Stomach (tissue), 4 donors: ENCODE results near the gene RAB5A.

Source experiments
- EP300 ChIP-seq: sonication (generic); formaldehyde crosslinking; IDR thresholded peaks from one replicate; pipeline ENCODE4 v1.6.1; 2017; ENCODE audit warnings: antibody characterized with exemption
- POLR2A ChIP-seq, 4 donors: fragments of 450-650 bp; IDR thresholded peaks; one replicate each; pipeline ENCODE4 v1.6.1; 2016; ENCODE audit warnings: antibody characterized with exemption in 4 of 4, control low read depth in 2 of 4, mild to moderate bottlenecking in 1 of 4, moderate library complexity in 1 of 4
- POLR2AphosphoS5 ChIP-seq, 3 donors: sonication (generic); formaldehyde crosslinking; IDR thresholded peaks; one replicate each; pipeline ENCODE4 v1.6.1; 2016; ENCODE audit warnings: antibody characterized with exemption in 3 of 3
- TF ChIP-seq, protein P1 (sequence below), 7 experiments: fragments of 450-650 bp in 4 of 7; fragments of 200-600 bp in 3 of 7; sonication (generic) in 3 of 7; IDR thresholded peaks; one replicate each; pipeline ENCODE4 v1.5.1; 2016 to 2019; ENCODE audit warnings: antibody characterized with exemption in 7 of 7, control low read depth in 2 of 7, mild to moderate bottlenecking in 1 of 7

DNA sequence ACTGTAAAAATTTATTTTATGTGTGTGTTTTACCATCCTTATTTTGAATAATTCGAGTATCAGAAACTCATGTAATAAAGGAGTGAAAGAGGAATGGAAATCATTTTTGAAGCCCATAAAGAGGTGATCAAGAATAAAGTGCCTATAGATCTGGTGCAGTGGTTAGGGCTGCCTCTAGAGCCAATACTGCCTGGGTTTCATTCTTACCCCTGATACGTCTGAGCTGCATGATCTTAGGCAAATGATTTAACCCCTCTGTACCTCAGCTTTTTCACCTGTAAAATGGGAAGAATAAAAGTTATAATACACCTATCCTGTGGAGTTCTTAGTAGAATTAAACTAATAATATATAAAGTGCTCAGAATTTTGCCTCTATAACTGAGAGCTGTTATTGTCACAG, 43.2 kb upstream of the RAB5A start:
- TF ChIP-seq, protein P1, sequence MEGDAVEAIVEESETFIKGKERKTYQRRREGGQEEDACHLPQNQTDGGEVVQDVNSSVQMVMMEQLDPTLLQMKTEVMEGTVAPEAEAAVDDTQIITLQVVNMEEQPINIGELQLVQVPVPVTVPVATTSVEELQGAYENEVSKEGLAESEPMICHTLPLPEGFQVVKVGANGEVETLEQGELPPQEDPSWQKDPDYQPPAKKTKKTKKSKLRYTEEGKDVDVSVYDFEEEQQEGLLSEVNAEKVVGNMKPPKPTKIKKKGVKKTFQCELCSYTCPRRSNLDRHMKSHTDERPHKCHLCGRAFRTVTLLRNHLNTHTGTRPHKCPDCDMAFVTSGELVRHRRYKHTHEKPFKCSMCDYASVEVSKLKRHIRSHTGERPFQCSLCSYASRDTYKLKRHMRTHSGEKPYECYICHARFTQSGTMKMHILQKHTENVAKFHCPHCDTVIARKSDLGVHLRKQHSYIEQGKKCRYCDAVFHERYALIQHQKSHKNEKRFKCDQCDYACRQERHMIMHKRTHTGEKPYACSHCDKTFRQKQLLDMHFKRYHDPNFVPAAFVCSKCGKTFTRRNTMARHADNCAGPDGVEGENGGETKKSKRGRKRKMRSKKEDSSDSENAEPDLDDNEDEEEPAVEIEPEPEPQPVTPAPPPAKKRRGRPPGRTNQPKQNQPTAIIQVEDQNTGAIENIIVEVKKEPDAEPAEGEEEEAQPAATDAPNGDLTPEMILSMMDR (IDR thresholded peaks at IDR 0.05), result no peak
- TF ChIP-seq POLR2A (IDR thresholded peaks at IDR 0.05) (no peak), POLR2AphosphoS5 (IDR thresholded peaks at IDR 0.05) (no peak), EP300 (no peak)
